ENCODE measurements around the gene CUX1. TPM values are rescaled to one million over a fixed set of nuclear protein-coding genes. Genes with fewer than 3 reads are reported as not detected.

CUX1 gene
- total and polyA plus RNA-seq, 2 of the 13 experiments (the other 11 are each of a cell fraction or from before 2014, with no cell fraction given), result 13.7 to 14.9 TPM

- TF ChIP-seq, protein P1, sequence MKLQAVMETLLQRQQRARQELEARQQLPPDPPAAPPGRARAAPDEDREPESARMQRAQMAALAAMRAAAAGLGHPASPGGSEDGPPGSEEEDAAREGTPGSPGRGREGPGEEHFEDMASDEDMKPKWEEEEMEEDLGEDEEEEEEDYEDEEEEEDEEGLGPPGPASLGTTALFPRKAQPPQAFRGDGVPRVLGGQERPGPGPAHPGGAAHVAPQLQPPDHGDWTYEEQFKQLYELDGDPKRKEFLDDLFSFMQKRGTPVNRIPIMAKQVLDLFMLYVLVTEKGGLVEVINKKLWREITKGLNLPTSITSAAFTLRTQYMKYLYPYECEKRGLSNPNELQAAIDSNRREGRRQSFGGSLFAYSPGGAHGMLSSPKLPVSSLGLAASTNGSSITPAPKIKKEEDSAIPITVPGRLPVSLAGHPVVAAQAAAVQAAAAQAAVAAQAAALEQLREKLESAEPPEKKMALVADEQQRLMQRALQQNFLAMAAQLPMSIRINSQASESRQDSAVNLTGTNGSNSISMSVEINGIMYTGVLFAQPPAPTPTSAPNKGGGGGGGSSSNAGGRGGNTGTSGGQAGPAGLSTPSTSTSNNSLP (IDR thresholded peaks at IDR 0.05; ENCODE audit: low read depth, low read length), result peak; percentile 75; the same call in 1 of the 2 replicates
- TF ChIP-seq TBX2 (CRISPR knock-in tag; IDR thresholded peaks at IDR 0.05; ENCODE audit: borderline replicate concordance) (peak; percentile 36; the same call in 1 of the 2 replicates), ZNF350 (CRISPR knock-in tag; IDR thresholded peaks at IDR 0.05; ENCODE audit: borderline replicate concordance, low read depth) (peak; percentile 53; the same call in 1 of the 2 replicates), HDAC2 (CRISPR knock-in tag; IDR thresholded peaks at IDR 0.05) (peak; percentile 43; the same call in 1 of the 2 replicates), CBX5 (CRISPR knock-in tag; IDR thresholded peaks at IDR 0.05; ENCODE audit: borderline replicate concordance) (no peak), HOXA3 (CRISPR knock-in tag; IDR thresholded peaks at IDR 0.05) (peak; percentile 40; the same call in 1 of the 2 replicates), HNF4A (CRISPR knock-in tag; IDR thresholded peaks at IDR 0.05) (peak; percentile 79), ZNF790 (CRISPR knock-in tag; IDR thresholded peaks at IDR 0.05; ENCODE audit: borderline replicate concordance) (no peak), TBL1XR1 (IDR thresholded peaks at IDR 0.05; ENCODE audit: borderline replicate concordance, low read length, partially characterized antibody) (peak; percentile 49), GABPA (IDR thresholded peaks at IDR 0.05; ENCODE audit: low read depth, low read length) (no peak), GABPA (CRISPR knock-in tag; IDR thresholded peaks at IDR 0.05; ENCODE audit: low read depth) (peak; percentile 8; the same call in 1 of the 2 replicates), NR2F2 (IDR thresholded peaks at IDR 0.05; ENCODE audit: borderline replicate concordance, low read depth) (peak; percentile 80), RARA (CRISPR knock-in tag; IDR thresholded peaks at IDR 0.05) (peak; percentile 89), ZNF234 (CRISPR knock-in tag; conservative IDR thresholded peaks at IDR 0.05) (no peak), MEF2D (CRISPR knock-in tag; IDR thresholded peaks at IDR 0.05) (0 out of 2 replicates have a peak, but pooled peaks have one; percentile 76), ZC3H4 (CRISPR knock-in tag; IDR thresholded peaks at IDR 0.05; ENCODE audit: borderline replicate concordance) (no peak), RBM22 (optimal IDR thresholded peaks at IDR 0.05; ENCODE audit: low read length) (no peak), EP300 (IDR thresholded peaks at IDR 0.05; ENCODE audit: low read depth in 2 of 2, low read length in 2 of 2) (0 out of 4 replicates have a peak, but pooled peaks of 1 of the 2 experiments have one; percentile 34), EP300 (CRISPR knock-in tag; IDR thresholded peaks at IDR 0.05; ENCODE audit: borderline replicate concordance) (no peak)
- TF ChIP-seq, protein P2, sequence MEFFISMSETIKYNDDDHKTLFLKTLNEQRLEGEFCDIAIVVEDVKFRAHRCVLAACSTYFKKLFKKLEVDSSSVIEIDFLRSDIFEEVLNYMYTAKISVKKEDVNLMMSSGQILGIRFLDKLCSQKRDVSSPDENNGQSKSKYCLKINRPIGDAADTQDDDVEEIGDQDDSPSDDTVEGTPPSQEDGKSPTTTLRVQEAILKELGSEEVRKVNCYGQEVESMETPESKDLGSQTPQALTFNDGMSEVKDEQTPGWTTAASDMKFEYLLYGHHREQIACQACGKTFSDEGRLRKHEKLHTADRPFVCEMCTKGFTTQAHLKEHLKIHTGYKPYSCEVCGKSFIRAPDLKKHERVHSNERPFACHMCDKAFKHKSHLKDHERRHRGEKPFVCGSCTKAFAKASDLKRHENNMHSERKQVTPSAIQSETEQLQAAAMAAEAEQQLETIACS (CRISPR knock-in tag; IDR thresholded peaks at IDR 0.05), result no peak
- TF ChIP-seq, protein P3, sequence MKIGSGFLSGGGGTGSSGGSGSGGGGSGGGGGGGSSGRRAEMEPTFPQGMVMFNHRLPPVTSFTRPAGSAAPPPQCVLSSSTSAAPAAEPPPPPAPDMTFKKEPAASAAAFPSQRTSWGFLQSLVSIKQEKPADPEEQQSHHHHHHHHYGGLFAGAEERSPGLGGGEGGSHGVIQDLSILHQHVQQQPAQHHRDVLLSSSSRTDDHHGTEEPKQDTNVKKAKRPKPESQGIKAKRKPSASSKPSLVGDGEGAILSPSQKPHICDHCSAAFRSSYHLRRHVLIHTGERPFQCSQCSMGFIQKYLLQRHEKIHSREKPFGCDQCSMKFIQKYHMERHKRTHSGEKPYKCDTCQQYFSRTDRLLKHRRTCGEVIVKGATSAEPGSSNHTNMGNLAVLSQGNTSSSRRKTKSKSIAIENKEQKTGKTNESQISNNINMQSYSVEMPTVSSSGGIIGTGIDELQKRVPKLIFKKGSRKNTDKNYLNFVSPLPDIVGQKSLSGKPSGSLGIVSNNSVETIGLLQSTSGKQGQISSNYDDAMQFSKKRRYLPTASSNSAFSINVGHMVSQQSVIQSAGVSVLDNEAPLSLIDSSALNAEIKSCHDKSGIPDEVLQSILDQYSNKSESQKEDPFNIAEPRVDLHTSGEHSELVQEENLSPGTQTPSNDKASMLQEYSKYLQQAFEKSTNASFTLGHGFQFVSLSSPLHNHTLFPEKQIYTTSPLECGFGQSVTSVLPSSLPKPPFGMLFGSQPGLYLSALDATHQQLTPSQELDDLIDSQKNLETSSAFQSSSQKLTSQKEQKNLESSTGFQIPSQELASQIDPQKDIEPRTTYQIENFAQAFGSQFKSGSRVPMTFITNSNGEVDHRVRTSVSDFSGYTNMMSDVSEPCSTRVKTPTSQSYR (CRISPR knock-in tag; IDR thresholded peaks at IDR 0.05; ENCODE audit: borderline replicate concordance), result no peak
- TF ChIP-seq, protein P4, sequence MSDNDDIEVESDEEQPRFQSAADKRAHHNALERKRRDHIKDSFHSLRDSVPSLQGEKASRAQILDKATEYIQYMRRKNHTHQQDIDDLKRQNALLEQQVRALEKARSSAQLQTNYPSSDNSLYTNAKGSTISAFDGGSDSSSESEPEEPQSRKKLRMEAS (IDR thresholded peaks at IDR 0.05), result 0 out of 2 replicates have a peak, but pooled peaks have one; percentile 28
These were observed 338.5 kb downstream of the CUX1 start (continued) for GRCh38 chr7:102155821-102156441.
